ENCODE measurements around the gene PCNT.
"Not testable (repeated sequence)": the region's sequence is repeated elsewhere in the genome, so short reads cannot be mapped to it uniquely, and the experiment has no call there.

PCNT gene

DNA sequence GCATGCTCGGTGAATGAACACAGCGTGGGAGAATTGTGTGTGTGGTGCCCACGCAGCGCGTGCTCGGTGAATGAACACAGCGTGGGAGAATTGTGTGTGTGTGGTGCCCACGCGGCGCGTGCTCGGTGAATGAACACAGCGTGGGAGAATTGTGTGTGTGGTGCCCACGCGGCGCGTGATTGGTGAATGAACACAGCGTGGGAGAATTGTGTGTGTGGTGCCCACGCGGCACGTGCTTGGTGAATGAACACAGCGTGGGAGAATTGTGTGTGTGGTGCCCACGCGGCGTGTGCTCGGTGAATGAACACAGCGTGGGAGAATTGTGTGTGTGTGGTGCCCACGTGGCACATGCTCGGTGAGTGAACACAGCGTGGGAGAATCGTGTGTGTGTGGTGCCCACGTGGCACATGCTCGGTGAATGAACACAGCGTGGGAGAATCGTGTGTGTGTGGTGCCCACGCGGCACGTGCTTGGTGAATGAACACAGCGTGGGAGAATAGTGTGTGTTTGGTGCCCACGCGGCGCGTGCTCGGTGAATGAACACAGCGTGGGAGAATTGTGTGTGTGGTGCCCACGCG is 79.4 kb downstream of the PCNT start:
- not testable (repeated sequence) for DNase-seq (ENCODE audit: low read depth in 4 of 4, low spot score in 1 of 4)

DNA sequence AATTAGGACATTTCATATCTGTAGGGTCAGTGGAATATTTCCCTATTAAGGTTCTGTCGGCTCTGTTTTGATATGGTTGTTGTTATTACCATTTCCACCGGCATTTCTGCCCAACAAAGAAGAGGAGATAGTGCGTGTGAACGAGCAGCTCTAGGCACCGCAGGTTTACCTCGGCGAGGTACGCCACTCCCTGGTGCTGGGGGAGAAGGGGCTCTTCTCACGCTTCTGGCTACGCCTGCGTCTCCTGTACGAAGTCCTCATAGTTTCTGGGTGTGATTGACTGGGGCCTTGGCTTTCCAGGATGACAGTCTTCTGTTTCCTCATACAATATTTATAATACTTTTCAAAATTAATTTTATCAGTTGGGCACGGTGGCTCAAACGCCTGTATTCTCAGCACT is 80.3 kb downstream of the PCNT start:
- DNase-seq (ENCODE audit: low read depth in 4 of 4, low spot score in 1 of 4), result no peak

DNA sequence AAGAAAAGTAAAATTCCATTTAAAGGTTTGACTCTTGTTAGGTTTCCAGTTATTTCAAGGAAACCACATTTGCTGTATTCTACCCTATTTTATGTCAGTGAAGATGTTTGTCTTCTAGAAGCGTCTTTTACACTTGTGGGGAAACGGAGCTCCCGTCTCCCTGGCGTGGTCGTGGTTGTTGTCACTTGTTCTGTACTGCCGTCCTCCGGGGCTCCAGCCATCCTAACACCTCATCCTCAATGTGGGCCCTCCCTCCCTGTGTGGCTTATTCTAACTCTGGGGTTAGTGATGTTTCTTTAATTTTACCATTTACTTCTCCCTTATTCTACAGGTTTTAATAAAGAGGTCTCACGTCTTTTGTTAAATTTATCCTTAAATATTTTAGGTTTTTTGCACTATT is 82.0 kb downstream of the PCNT start:
- no peak for DNase-seq (ENCODE audit: low read depth in 4 of 4, low spot score in 1 of 4)

DNA sequence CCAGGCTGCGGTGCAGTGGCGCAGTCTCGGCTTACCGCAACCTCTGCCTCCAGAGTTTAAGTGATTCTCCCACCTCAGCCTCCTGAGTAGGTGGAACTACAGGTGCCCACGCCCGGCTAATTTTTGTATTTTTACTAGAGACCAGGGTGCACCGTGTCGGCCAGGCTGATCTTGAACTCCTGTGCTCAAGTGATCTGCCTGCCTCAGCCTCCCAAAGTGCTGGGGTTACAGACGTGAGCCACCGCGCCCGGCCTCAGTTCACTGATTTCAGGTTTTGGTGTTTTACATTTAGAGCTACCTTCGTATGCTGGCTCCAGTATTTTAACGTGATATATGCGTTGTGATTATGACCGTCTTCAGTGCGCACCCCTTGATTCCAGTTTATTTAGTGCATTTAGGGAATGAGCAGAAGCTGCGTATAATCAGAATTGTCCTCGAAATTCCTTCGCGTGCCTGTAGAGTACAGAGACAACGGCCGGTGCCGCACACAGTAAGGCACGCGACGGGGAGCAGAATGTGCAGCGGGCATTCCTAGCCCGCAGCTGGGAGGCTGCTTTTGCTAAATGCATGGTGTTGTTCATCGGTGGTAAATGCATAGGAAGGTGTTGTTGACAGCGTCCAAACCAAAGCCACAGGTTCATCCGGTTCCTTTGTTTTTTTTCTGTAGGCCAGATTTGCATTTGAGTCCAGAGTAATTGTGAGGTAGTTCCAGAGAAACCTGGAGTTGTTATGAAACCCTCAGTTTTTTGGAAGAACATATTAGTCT is 85.9 kb downstream of the PCNT start:
- no peak for DNase-seq (ENCODE audit: low read depth in 4 of 4, low spot score in 1 of 4)

GRCh38 chr21:46410516-46410915 is 86.6 kb downstream of the PCNT start:
- no peak for DNase-seq (ENCODE audit: low read depth in 4 of 4, low spot score in 1 of 4)

DNA sequence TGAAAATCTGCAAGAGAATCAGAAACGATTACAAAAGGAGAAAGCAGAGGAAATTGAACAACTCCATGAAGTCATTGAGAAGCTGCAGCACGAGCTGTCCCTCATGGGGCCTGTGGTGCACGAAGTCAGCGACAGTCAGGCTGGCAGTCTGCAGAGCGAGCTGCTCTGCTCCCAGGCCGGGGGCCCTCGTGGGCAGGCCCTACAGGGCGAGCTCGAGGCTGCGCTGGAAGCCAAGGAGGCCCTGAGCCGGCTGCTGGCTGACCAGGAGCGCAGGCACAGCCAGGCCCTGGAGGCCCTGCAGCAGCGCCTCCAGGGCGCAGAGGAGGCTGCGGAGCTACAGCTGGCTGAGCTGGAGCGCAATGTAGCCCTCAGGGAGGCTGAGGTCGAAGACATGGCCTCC is 87.3 kb downstream of the PCNT start:
- DNase-seq (ENCODE audit: low read depth in 4 of 4, low spot score in 1 of 4), result no peak

DNA sequence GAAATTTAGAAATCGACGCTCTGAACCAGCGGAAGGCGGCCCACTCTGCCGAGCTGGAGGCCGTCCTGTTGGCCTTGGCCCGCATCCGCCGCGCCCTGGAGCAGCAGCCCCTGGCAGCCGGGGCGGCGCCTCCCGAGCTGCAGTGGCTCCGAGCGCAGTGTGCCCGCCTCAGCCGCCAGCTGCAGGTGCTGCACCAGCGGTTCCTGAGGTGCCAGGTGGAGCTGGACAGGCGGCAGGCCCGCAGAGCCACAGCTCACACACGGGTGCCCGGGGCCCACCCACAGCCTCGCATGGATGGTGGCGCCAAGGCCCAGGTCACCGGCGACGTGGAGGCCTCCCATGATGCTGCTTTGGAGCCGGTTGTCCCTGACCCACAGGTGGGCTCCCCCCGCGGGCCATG is 87.7 kb downstream of the PCNT start:
- DNase-seq (ENCODE audit: low read depth in 4 of 4, low spot score in 1 of 4), result no peak

DNA sequence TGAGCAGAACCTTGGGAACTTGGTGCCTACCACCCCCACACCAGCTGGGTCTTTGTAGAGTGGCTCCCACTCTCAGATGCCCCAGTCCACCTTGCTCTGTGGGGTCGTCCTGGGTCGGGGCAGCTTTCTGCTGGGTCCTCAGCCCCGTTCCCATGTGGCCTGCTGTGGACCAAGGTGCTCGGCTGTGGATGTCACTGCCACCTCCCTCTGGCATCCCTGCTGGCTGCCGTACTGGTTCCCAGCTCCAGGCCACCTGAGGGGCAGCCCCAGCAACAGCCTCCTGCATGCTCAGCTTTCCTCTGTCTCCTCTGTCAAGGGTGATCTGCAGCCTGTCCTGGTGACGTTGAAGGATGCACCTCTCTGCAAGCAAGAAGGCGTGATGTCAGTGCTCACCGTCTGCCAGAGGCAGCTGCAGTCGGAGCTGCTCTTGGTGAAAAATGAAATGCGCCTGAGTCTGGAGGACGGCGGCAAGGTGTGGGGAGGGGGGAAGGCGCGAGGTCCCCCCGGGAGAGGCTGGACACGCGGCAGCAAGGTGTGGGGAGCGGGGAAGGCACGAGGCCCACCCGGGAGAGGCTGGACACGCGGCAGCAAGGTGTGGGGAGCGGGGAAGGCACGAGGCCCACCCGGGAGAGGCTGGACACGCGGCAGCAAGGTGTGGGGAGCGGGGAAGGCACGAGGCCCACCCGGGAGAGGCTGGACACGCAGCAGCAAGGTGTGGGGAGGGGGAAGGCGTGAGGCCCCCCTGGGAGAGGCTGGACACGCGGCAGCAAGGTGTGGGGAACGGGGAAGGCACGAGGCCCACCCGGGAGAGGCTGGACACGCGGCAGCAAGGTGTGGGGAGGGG is 88.8 kb downstream of the PCNT start:
- DNase-seq (ENCODE audit: low read depth in 4 of 4, low spot score in 1 of 4), result no peak

GRCh38 chr21:46413365-46413696 is 89.4 kb downstream of the PCNT start:
- DNase-seq (ENCODE audit: low read depth in 4 of 4, low spot score in 1 of 4), result no peak

DNA sequence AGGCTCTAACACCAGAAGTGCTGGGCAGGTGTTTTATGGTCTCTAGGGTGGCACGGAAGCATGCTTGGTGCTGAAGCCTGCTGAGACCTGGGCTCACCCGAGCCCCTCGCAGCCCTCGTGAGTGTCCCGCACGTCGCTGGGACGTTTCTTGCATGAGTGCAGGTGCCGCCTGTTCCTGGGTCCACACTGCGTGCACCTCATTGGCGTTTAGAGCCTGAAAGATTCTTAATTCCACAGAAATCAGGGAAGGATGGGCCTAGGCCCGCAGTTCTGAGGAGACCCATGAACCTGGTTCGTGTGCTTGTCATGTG is 91.0 kb downstream of the PCNT start:
- DNase-seq (ENCODE audit: low read depth in 4 of 4, low spot score in 1 of 4), result no peak

GRCh38 chr21:46416551-46416950 is 92.6 kb downstream of the PCNT start:
- DNase-seq (ENCODE audit: low read depth in 4 of 4, low spot score in 1 of 4), result no peak

- no peak for DNase-seq (ENCODE audit: low read depth in 4 of 4, low spot score in 1 of 4)
These were observed 94.5 kb downstream of the PCNT start for GRCh38 chr21:46418265-46418946.

- no peak for DNase-seq (ENCODE audit: low read depth in 4 of 4, low spot score in 1 of 4)
These were observed 96.6 kb downstream of the PCNT start for GRCh38 chr21:46420241-46421190.

GRCh38 chr21:46421191-46421750 is 97.3 kb downstream of the PCNT start:
- no peak for DNase-seq (ENCODE audit: low read depth in 4 of 4, low spot score in 1 of 4)

DNA sequence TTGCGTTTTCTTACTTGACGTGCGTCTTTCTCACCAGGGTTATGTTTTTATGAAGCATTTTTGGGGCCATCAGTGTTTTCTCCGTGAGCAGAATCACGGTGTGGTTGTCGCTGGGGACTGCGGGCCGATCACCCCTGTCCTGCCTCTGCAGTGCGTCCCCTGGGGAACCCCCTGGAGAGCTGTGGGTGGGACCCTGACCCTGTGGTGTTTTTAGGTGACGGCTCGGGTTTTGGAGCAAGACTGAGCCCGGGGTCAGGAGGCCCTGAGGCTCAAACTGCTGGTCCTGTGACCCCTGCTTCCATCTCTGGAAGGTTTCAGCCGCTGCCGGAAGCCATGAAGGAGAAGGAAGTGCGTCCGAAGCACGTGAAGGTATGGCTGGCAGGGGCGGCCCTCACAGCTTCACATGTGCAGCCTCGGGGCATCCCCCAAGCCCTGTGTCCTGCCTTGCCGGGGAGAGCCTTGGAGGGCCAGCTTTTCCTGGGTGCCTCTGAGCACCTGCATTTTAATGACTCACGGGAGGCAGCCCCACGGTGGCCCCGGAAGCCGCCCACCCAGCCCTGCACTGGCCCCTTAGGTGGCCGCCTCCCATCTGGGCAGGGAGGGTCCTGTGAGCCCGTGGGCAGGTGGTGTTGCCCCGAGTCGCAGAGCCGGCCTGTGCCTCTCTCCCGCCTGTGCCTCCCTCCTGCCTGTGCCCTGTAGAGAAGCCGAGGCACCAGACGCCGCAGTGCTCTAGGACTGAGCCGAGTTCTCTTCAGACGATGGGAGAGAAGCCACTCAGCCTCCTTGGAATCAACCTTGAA is 98.0 kb downstream of the PCNT start:
- no peak for DNase-seq (ENCODE audit: low read depth in 4 of 4, low spot score in 1 of 4)

- DNase-seq (ENCODE audit: low read depth in 4 of 4, low spot score in 1 of 4), result no peak
These were observed 98.8 kb downstream of the PCNT start for GRCh38 chr21:46422636-46423241.

DNA sequence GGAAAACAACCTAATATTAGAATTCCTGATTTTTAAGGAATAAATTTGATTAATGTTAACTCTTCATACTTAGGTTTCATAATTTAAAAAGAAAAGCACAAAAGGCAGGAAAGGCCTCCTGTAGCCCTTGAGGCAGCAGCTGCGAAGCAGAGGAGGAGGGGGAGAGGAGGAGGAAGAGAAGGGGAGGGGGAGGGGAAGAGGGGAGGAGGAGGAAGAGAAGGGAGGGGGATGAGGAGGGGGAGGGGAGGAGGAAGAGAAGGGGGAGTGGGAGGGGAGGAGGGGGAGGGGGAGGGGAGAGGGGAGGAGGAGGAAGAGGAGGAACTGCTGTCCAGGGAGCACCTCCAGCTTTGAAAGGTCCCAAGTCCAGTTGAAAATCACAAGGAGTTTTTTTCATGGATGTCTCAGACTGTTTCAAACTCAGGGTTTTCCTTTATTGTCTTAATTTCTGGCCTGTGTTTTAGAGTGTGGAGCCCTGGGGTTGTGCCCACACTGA is 99.6 kb downstream of the PCNT start:
- DNase-seq (ENCODE audit: low read depth in 4 of 4, low spot score in 1 of 4), result no peak

GRCh38 chr21:46424039-46424591 is 100.2 kb downstream of the PCNT start:
- DNase-seq (ENCODE audit: low read depth in 4 of 4, low spot score in 1 of 4), result no peak

- DNase-seq (ENCODE audit: low read depth in 4 of 4, low spot score in 1 of 4), result no peak
These were observed 100.7 kb downstream of the PCNT start for GRCh38 chr21:46424621-46425020.
